RWPE2 (cell line): ENCODE data around the gene CCNE1.
"Not testable (repeated sequence)": the region's sequence is repeated elsewhere in the genome, so short reads cannot be mapped to it uniquely, and the experiment has no call there.

Source experiments
- ATAC-seq: fragments of 200-7000 bp; cut with Tn5 transposase; 3 replicates; pipeline ENCODE4 v1.9.1; 2021; ENCODE audit warnings: low read depth
- DNase-seq: peaks from one replicate; pipeline ENCODE4 v3.0.0-alpha.2; 2020; ENCODE audit warnings: low spot score
- H3K27ac ChIP-seq: fragments of 450-650 bp; 2 replicates; pipeline ENCODE4 v1.5.1; 2017; ENCODE audit warnings: mild to moderate bottlenecking; ENCODE audit not compliant: poor library complexity, severe bottlenecking
- H3K27me3 ChIP-seq: fragments of 250-450 bp; sonication (Bioruptor Pico); 2 replicates; pipeline ENCODE4 v1.5.1; 2021; ENCODE audit warnings: mild to moderate bottlenecking, moderate library complexity; ENCODE audit not compliant: insufficient read depth, poor library complexity, severe bottlenecking
- H3K36me3 ChIP-seq: fragments of 250-450 bp; sonication (Bioruptor Pico); 2 replicates; pipeline ENCODE4 v1.5.1; 2020; ENCODE audit warnings: low read depth, mild to moderate bottlenecking, moderate library complexity
- H3K4me1 ChIP-seq: fragments of 250-450 bp; sonication (Bioruptor Pico); 2 replicates; pipeline ENCODE4 v1.5.1; 2021; ENCODE audit warnings: mild to moderate bottlenecking, moderate library complexity; ENCODE audit not compliant: insufficient read depth, poor library complexity, severe bottlenecking
- H3K4me3 ChIP-seq: fragments of 250-450 bp; sonication (Bioruptor Pico); 2 replicates; pipeline ENCODE4 v1.5.1; 2021; ENCODE audit warnings: mild to moderate bottlenecking, moderate library complexity; ENCODE audit not compliant: severe bottlenecking
- H3K9me3 ChIP-seq: fragments of 250-450 bp; sonication (Bioruptor Pico); 2 replicates; pipeline ENCODE4 v1.5.1; 2021; ENCODE audit warnings: mild to moderate bottlenecking, moderate library complexity; ENCODE audit not compliant: severe bottlenecking
- TF ChIP-seq, protein P1 (sequence below): fragments of 450-650 bp; IDR thresholded peaks from one replicate; pipeline ENCODE4 v1.5.1; 2017; ENCODE audit warnings: mild to moderate bottlenecking, moderate library complexity; ENCODE audit not compliant: poor library complexity, severe bottlenecking

Gene CCNE1

GRCh38 chr19:29787281-29787680, 24.5 kb upstream of the CCNE1 start:
- ATAC-seq (no peak), DNase-seq (no peak)
- no peak overlapping the region for H3K4me3 ChIP-seq
- H3K9me3 ChIP-seq = no peaks in the 10 kb centered on the region
- TF ChIP-seq, protein P1, sequence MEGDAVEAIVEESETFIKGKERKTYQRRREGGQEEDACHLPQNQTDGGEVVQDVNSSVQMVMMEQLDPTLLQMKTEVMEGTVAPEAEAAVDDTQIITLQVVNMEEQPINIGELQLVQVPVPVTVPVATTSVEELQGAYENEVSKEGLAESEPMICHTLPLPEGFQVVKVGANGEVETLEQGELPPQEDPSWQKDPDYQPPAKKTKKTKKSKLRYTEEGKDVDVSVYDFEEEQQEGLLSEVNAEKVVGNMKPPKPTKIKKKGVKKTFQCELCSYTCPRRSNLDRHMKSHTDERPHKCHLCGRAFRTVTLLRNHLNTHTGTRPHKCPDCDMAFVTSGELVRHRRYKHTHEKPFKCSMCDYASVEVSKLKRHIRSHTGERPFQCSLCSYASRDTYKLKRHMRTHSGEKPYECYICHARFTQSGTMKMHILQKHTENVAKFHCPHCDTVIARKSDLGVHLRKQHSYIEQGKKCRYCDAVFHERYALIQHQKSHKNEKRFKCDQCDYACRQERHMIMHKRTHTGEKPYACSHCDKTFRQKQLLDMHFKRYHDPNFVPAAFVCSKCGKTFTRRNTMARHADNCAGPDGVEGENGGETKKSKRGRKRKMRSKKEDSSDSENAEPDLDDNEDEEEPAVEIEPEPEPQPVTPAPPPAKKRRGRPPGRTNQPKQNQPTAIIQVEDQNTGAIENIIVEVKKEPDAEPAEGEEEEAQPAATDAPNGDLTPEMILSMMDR = no peak
- H3K27me3 ChIP-seq = no peaks in the 10 kb centered on the region
- no peak overlapping the region for H3K27ac ChIP-seq
- H3K4me1 ChIP-seq = no peaks in the 10 kb centered on the region
- H3K36me3 ChIP-seq = no peaks in the 10 kb centered on the region

- Histone ChIP-seq H3K27me3 (no peaks in the 10 kb centered on the region), H3K4me1 (no peaks in the 10 kb centered on the region), H3K36me3 (no peaks in the 10 kb centered on the region), H3K4me3 (no peak overlapping the region), H3K27ac (no peak overlapping the region), H3K9me3 (no peaks in the 10 kb centered on the region)
- ATAC-seq (no peak), DNase-seq (no peak)
- TF ChIP-seq, protein P1 = no peak
These were observed 22.8 kb upstream of the CCNE1 start for GRCh38 chr19:29789007-29789406.

DNA sequence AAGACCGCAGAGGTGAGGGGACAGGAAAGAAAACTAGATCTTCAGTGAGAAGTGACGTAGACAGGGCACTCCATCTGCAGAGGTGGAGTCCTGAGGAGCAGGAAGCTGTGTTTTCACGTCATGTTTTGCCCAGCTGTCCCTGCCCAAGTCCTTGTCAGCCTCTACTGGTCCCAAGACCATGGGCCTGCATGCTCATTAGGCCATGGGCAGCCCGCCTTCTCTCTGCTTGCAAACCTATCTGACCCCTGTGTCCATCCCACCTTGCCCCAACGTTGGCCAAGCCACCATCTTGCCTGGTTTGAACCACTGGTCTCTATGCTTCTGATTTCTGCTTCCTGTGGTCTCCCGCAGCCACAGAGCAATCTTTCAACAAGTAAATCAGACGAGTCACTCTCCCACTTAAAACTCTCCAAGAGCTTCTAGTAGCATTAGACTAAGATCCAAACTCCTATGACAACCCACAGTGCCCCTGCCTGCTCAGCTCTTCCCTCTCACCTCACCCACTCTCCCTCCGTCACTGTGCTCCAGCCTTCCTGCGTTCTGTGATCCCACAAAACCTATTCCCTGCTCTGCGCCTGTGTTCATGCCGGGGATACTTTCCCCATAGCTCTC, 18.6 kb upstream of the CCNE1 start:
- H3K27me3 ChIP-seq = no peaks in the 10 kb centered on the region
- no peaks in the 10 kb centered on the region for H3K9me3 ChIP-seq
- H3K4me1 ChIP-seq = no peaks in the 10 kb centered on the region
- ATAC-seq (no peak), DNase-seq (no peak)
- H3K27ac ChIP-seq = no peak overlapping the region
- H3K4me3 ChIP-seq = no peak overlapping the region
- no peaks in the 10 kb centered on the region for H3K36me3 ChIP-seq
- TF ChIP-seq, protein P1 = no peak

GRCh38 chr19:29794490-29794889, 17.3 kb upstream of the CCNE1 start:
- not testable (repeated sequence) for H3K9me3 ChIP-seq, H3K4me3 ChIP-seq, H3K27me3 ChIP-seq, H3K27ac ChIP-seq, H3K4me1 ChIP-seq, H3K36me3 ChIP-seq, ATAC-seq, DNase-seq

GRCh38 chr19:29795461-29796172, 16.2 kb upstream of the CCNE1 start:
- no peak for ATAC-seq
- H3K9me3 ChIP-seq = no peaks in the 10 kb centered on the region
- no peak for DNase-seq
- no peaks in the 10 kb centered on the region for H3K36me3 ChIP-seq
- H3K4me1 ChIP-seq = no peaks in the 10 kb centered on the region
- H3K27me3 ChIP-seq = no peaks in the 10 kb centered on the region
- TF ChIP-seq, protein P1 = no peak
- no peak overlapping the region for H3K4me3 ChIP-seq
- no peak overlapping the region for H3K27ac ChIP-seq
